ENCODE measurements around the gene NELL1. TPM values are rescaled to one million over a fixed set of nuclear protein-coding genes. Genes with fewer than 3 reads are reported as not detected.

NELL1 gene
- total RNA-seq, 1 experiment from 2014 or later, result 0.22 TPM

DNA sequence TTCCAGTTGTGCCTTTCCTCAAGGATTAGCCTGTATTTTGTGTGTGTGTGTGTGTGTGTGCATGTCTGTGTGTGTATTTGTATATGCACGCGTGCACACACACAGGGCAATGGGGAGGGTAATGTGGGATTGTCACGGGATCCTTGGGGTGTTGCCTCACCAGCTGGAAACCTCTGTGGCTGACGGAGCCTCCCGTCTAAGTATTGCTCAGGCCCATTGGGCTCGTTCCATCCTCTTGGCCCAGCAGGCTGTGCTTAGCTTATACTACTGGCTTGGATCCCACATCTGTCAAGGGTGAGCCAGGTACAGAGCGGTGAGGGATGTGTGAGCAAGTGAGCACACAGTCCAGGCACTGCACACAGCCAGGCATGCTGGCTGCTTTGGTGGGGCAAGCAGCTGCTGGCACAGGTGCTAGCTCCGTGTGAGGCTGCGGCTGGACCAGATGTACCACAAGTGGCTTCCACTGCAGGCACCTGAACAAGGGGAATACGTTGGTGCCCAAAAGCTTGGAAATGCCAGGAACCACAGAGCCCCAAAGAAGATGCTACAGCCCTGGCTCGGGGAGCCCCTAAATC lies 462.8 kb downstream of the NELL1 start:
- WGBS (ENCODE audit: extremely low coverage, insufficient read length, low lambda C conversion rate), result no CpG with 5 or more reads among the region's 11 CpGs
- H4K20me1 ChIP-seq (ENCODE audit: control insufficient read depth, insufficient read depth, insufficient read length), result no peaks in the 10 kb centered on the region
- no peaks in the 10 kb centered on the region; a peak in 1 of 7 replicates for H3K36me3 Mint-ChIP-seq (ENCODE audit: insufficient read depth in 1 of 3, low read depth in 3 of 3)

More for the DNA sequence above, 462.8 kb downstream of the NELL1 start:
- no peak overlapping the region for H3K23ac ChIP-seq (ENCODE audit: insufficient read length, low read depth, low read length)
- no peak for DNase-seq
- H3K27ac Mint-ChIP-seq, result no peak overlapping the region
- no peak overlapping the region for H2BK15ac ChIP-seq (ENCODE audit: low read depth, low read length)
- no peak overlapping the region for H2BK5ac ChIP-seq (ENCODE audit: insufficient read length, low read length)
- H3T11ph ChIP-seq (ENCODE audit: low read length), result no peak overlapping the region
- no peaks in the 10 kb centered on the region for H3K4me1 Mint-ChIP-seq
- H2BK20ac ChIP-seq (ENCODE audit: low read depth, low read length, poor library complexity, severe bottlenecking), result no peak overlapping the region
- no peak overlapping the region for H4K91ac ChIP-seq (ENCODE audit: insufficient read length, low read depth, low read length)
- H3K56ac ChIP-seq (ENCODE audit: insufficient read length, low read depth, low read length), result no peak overlapping the region
- no peak overlapping the region for H3K18ac ChIP-seq (ENCODE audit: insufficient read length, low read depth, low read length)
- no peaks in the 10 kb centered on the region for H3K79me1 ChIP-seq (ENCODE audit: insufficient read depth, low read depth, low read length, poor library complexity, severe bottlenecking)
- no peak overlapping the region for H3K27ac ChIP-seq (ENCODE audit: insufficient read length, low read depth, low read length)
- H4K8ac ChIP-seq (replicated peaks; ENCODE audit: insufficient read length, low read depth, low read length), result no peak overlapping the region
- no peak overlapping the region for H3K4me2 ChIP-seq (ENCODE audit: insufficient read depth, insufficient read length, low read length)
- no peak overlapping the region for H2BK120ac ChIP-seq (ENCODE audit: low read depth, low read length, poor library complexity, severe bottlenecking)
- no peaks in the 10 kb centered on the region for H3K23me2 ChIP-seq (ENCODE audit: insufficient read length, low read depth, low read length, poor library complexity, severe bottlenecking)
- no peaks in the 10 kb centered on the region for H3K27me3 ChIP-seq (ENCODE audit: insufficient read depth, low read length)
- H3K9ac ChIP-seq (ENCODE audit: extremely low read depth, insufficient read length, low read length), result no peak overlapping the region
- no peak overlapping the region for H3K4me3 Mint-ChIP-seq
- H4K5ac ChIP-seq (ENCODE audit: insufficient read length, low read depth, low read length), result no peak overlapping the region
- H3K9me3 ChIP-seq (ENCODE audit: control insufficient read depth, low read depth, low read length), result no peaks in the 10 kb centered on the region
- no peak overlapping the region for H3K14ac ChIP-seq (ENCODE audit: insufficient read depth, low read length)
- no peak overlapping the region for H2AK5ac ChIP-seq (ENCODE audit: insufficient read length, low read length)
- no peak overlapping the region for H3K4ac ChIP-seq (ENCODE audit: low read depth, low read length)
- H3K9me3 Mint-ChIP-seq, result no peaks in the 10 kb centered on the region
- H2BK12ac ChIP-seq (ENCODE audit: insufficient read length, low read depth, low read length), result no peak overlapping the region
- no peak overlapping the region for H2AFZ ChIP-seq (ENCODE audit: low read length)
- H3K79me2 ChIP-seq (ENCODE audit: insufficient read depth, low read length), result no peaks in the 10 kb centered on the region
- H3K4me1 ChIP-seq (ENCODE audit: insufficient read depth, low read length), result no peaks in the 10 kb centered on the region
- H3K27me3 Mint-ChIP-seq (ENCODE audit: low read depth), result no peaks in the 10 kb centered on the region
- TF ChIP-seq, protein P1, sequence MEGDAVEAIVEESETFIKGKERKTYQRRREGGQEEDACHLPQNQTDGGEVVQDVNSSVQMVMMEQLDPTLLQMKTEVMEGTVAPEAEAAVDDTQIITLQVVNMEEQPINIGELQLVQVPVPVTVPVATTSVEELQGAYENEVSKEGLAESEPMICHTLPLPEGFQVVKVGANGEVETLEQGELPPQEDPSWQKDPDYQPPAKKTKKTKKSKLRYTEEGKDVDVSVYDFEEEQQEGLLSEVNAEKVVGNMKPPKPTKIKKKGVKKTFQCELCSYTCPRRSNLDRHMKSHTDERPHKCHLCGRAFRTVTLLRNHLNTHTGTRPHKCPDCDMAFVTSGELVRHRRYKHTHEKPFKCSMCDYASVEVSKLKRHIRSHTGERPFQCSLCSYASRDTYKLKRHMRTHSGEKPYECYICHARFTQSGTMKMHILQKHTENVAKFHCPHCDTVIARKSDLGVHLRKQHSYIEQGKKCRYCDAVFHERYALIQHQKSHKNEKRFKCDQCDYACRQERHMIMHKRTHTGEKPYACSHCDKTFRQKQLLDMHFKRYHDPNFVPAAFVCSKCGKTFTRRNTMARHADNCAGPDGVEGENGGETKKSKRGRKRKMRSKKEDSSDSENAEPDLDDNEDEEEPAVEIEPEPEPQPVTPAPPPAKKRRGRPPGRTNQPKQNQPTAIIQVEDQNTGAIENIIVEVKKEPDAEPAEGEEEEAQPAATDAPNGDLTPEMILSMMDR (conservative IDR thresholded peaks at IDR 0.05), result no peak

Data from H9 (cell line).